Lower leg skin (tissue), 4 donors: Measurements from ENCODE around the gene COL4A2. TPM values are rescaled to one million over a fixed set of nuclear protein-coding genes. Genes with fewer than 3 reads are reported as not detected.
"Not testable (repeated sequence)": the region's sequence is repeated elsewhere in the genome, so short reads cannot be mapped to it uniquely, and the experiment has no call there.

Experiments used
- DNase-seq, 2 donors: peaks; one replicate each; pipeline ENCODE4 v3.0.0-alpha.2; 2019; ENCODE audit warnings: low spot score in 2 of 2
- H3K4me3 ChIP-seq: fragments of 200-600 bp; sonication (generic); 2 replicates; pipeline ENCODE4 v1.5.1; 2017; ENCODE audit warnings: mild to moderate bottlenecking, low read depth; ENCODE audit not compliant: poor library complexity, severe bottlenecking
- POLR2A ChIP-seq, 2 donors: fragments of 450-650 bp; IDR thresholded peaks; one replicate each; pipeline ENCODE4 v1.6.1; 2016 to 2017; ENCODE audit warnings: antibody characterized with exemption in 2 of 2, mild to moderate bottlenecking in 1 of 2, moderate library complexity in 1 of 2
- WGBS, 2 donors: methylation state at CpG; one replicate each; pipeline ENCODE4 v1.1.5; 2018; 5-methylcytosine and 5-hydroxymethylcytosine counted together
- intact Hi-C: fragments of 100-400 bp; cut with DNase I; formaldehyde crosslinking; loops from one replicate; pipeline ENCODE4 v1.15.0; 2023; ENCODE audit warnings: low total_unique reads
- total RNA-seq, 4 donors: library from RNA; depleted of rRNA; stranded (reverse); fragments of >200 nt; gene quantifications; one replicate each; pipeline ENCODE4 v1.1.0, GENCODE V29; 2016
- TF ChIP-seq, protein P1 (sequence below), 3 donors: fragments of 450-650 bp; IDR thresholded peaks; one replicate each; pipeline ENCODE4 v1.5.1; 2016; ENCODE audit warnings: antibody characterized with exemption in 3 of 3, mild to moderate bottlenecking in 3 of 3, moderate library complexity in 2 of 3

COL4A2 gene
- total RNA-seq, 4 donors from 2014 or later: 40.8 to 119 (median 58.9) TPM

DNA sequence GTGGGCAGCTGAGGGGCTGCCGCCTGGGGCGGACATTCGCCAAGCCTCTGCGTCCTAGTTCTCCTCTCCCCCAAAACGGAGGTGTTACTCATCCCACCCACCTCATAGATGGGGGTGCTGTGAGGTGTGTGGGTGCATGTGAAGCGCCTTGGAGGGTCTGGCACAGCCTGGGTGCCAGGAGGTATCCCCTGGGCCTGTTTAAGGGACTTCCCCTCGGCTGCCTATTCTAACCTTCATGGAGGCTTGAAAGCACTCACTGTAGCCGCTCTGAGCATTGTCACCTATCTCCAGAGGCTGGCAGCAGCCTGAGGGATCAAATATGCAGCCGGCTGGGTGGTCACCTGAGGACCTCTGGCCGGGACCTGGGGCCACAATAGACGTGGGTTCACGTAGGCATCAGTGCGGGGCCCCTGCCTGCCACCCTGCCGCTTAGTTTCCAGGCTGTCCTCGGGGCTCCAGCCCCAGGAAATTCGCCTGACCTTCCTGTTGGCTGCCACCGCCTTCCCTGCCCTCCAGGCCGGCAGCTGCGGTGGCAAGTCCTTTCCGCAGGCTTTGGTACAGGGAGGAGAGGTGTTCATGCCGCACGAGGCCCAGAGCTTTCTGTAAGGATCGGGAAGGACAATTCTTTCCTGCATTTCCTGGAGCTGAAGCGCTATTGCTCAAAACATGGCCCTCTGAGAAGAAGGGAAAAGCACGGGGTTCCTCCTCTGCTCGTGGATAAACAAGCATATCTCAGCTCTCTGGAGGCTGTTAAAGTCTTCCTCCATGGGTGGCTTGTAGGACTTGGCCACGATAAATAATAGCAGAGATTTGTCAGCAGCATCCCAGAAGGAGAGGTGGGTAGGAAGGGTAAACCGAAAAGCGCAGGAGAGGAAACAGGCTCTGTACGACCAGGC lies 4.6 kb downstream of the COL4A2 start:
- intact Hi-C loops: no loop called here

GRCh38 chr13:110312339-110313031 lies 5.4 kb downstream of the COL4A2 start:
- DNase-seq: peak in 1 of 2 donors; percentile 80
- 71 to 82% methylated on average over 4 of the region's 4 CpGs for WGBS, 2 donors
- H3K4me3 ChIP-seq: no peak overlapping the region
- intact Hi-C loops: no loop called here
- TF ChIP-seq POLR2A (IDR thresholded peaks at IDR 0.05): no peak
- TF ChIP-seq, protein P1, sequence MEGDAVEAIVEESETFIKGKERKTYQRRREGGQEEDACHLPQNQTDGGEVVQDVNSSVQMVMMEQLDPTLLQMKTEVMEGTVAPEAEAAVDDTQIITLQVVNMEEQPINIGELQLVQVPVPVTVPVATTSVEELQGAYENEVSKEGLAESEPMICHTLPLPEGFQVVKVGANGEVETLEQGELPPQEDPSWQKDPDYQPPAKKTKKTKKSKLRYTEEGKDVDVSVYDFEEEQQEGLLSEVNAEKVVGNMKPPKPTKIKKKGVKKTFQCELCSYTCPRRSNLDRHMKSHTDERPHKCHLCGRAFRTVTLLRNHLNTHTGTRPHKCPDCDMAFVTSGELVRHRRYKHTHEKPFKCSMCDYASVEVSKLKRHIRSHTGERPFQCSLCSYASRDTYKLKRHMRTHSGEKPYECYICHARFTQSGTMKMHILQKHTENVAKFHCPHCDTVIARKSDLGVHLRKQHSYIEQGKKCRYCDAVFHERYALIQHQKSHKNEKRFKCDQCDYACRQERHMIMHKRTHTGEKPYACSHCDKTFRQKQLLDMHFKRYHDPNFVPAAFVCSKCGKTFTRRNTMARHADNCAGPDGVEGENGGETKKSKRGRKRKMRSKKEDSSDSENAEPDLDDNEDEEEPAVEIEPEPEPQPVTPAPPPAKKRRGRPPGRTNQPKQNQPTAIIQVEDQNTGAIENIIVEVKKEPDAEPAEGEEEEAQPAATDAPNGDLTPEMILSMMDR (IDR thresholded peaks at IDR 0.05): no peak

More for the DNA sequence above, 4.6 kb downstream of the COL4A2 start:
- peak in 1 of 2 donors; percentile 83 for DNase-seq
- 78% methylated on average over 26 to 30 of the region's 30 CpGs for WGBS, 2 donors
- TF ChIP-seq POLR2A (IDR thresholded peaks at IDR 0.05): no peak
- TF ChIP-seq, protein P1 (IDR thresholded peaks at IDR 0.05): no peak
- H3K4me3 ChIP-seq: no peak overlapping the region

GRCh38 chr13:110313261-110313660 lies 6.2 kb downstream of the COL4A2 start:
- H3K4me3 ChIP-seq, intact Hi-C loops: not testable (repeated sequence)
- peak in 1 of 2 donors; percentile 42 for DNase-seq
- WGBS, 2 donors: 85 to 92% methylated on average over 15 to 18 of the region's 29 CpGs

- not testable (repeated sequence) for H3K4me3 ChIP-seq
Observed at GRCh38 chr13:110313733-110314132, 6.6 kb downstream of the COL4A2 start.

DNA sequence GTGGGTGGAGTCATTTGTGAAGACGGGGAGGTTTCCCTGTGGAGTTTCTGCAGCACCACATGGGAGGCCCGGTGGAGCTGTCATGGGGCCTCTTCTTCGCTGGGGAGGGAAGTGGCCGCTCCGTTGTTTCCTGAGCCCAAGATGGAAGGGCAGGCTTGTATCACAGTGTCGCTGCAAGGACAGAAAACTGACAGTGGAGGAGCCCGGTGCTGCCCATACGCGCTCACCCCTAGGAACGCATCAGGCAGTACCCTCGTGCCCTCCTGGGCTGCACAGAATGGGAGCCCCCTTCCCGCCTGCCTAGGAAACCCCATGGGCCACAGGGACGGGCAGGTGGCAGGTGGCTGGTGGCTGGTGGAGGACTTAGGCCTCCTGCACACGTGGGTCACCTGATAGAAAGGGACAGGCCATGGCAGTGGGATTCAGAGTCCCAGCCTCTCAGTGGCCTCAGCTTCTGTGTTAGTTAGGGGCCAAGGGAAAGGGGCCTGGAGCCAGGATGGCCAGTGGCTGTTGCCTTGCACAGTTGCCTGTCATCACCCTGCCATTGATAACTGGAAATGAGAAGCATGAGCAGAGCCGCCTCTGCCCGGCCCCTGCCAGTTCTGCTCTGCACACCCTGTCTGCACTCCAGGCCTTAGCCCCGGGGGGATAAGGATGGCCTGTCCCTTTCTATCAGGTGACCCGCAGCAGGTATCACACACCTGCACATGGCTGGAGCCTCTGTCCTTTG lies 7.6 kb downstream of the COL4A2 start:
- no peak overlapping the region for H3K4me3 ChIP-seq
- no peak for TF ChIP-seq POLR2A (IDR thresholded peaks at IDR 0.05)
- TF ChIP-seq, protein P1 (IDR thresholded peaks at IDR 0.05): no peak
- DNase-seq: peak in 1 of 2 donors; percentile 76
- WGBS, 2 donors: 79 to 84% methylated on average over 15 to 18 of the region's 18 CpGs
- intact Hi-C loops: no loop called here

More at GRCh38 chr13:110313733-110314132, 6.6 kb downstream of the COL4A2 start:
- WGBS, 2 donors: 63% methylated on average over 9 to 10 of the region's 16 CpGs
- intact Hi-C loops: not testable (repeated sequence)
- DNase-seq: peak in 1 of 2 donors; percentile 56

DNA sequence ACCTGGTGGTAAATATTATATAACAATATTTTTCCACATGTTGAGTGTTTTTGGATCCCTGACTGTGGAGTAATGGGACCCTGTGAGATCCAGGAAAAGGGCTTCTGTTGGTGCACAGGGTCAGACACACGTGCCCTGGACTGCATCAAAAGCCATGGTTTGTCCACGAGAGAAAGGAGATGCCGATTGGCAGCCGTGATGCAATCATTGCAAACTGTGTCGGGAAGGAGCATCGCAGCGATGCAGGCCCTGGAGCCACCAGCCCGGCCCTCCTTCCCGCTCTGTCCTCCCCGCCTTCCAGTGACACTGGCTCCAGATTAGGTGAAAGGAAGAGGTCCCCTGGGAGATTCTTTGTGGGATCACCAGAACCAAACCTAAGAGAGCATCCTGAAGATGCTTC lies 9.1 kb downstream of the COL4A2 start:
- intact Hi-C loops: no loop called here
- 84 to 86% methylated on average over 10 of the region's 10 CpGs for WGBS, 2 donors
- TF ChIP-seq POLR2A (IDR thresholded peaks at IDR 0.05): no peak
- TF ChIP-seq, protein P1 (IDR thresholded peaks at IDR 0.05): no peak

More for the DNA sequence above, 9.1 kb downstream of the COL4A2 start:
- DNase-seq: peak in 1 of 2 donors; percentile 63
- H3K4me3 ChIP-seq: no peak overlapping the region
